CD4-positive, alpha-beta T cell treated with Interleukin-15 for 4 hours (primary cell): Measurements from ENCODE around the gene ATL3.
"Not testable (repeated sequence)": the region's sequence is repeated elsewhere in the genome, so short reads cannot be mapped to it uniquely, and the experiment has no call there.

Source experiments
- DNase-seq: peaks from one replicate; pipeline ENCODE4 v3.0.0-alpha.2; 2020; ENCODE audit warnings: low spot score

ATL3 gene

DNA sequence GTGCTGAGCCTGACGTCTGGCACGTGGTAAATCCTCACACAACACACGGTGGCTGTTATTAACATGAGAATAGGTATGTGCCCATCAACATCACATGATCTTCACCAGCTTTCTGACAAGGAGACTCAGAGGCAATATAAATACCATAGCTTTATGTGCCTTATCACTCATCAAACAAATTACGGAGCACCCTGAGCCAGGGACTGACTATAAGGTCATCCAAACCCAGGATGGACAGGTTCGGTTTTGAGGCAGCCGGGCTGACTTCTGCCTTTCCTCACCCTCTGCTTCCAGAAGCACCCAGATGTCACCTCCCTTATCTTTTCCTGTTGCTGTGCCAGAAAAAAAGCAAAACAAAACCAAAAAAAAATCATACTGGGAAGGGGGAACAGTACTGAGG lies 51.2 kb downstream of the ATL3 start:
- DNase-seq: no peak

DNA sequence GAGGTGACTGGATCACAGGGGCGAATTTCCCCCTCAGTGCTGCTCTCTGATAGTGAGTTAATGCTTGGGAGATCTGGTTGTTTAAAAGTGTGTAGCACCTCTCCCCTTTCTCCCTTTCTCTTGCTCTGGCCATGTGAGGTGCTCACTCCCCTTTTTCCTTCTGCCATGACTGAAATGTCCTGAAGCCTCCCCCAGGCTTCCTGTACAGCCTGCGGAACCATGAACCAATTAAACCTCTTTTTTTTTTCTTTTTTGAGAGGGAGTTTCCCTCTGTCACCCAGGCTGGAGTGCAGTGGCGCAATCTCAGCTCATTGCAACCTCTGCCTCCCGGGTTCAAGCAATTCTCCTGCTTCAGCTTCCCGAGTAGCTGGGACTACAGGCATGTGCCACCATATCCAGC lies 53.5 kb downstream of the ATL3 start:
- DNase-seq: not testable (repeated sequence)

DNA sequence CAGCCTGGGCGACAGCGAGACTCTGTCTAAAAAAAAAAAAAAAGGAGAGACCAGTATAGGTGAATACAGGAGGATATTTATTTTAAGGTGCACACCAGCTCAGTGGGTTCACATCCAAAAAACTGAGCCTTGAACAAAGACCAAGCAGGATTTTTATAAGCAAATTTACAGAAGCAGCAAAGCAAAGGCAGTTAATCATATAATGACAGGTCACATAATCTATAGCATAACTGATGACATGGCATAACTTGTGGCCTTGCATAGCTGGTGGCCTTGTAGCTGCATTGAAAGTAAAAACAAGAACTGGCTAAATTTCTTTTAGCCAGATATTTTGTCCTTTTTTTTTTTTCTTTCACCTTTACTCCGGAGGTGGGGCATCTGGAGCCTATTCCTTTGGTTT lies 54.2 kb downstream of the ATL3 start:
- DNase-seq: no peak

DNA sequence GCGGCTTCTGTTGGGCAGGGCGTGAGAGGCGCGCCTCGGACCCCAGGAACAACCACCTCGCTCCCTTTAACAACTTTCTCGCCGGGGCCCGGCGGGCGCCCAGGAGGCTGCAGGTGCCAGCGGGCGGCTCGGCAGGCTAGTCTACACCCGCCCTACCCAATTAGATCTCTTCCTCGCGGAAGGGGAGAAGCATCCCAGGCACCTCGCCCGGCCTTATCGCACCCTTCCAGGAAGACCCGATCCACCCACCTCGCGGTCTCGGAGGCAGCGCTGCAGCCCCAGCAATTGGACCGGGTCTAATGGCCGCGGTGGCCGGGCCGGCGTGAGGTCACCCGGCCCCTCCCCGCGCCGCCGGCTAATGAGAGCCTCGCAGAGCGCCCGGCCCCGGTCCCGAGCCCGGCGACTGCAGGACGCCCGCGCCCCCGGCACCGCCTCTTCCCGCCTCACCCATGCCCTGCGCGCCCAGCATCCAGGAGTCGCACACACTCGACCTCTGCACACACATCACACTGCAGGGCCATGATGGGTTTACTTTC lies 57.0 kb downstream of the ATL3 start, which contains the start of gene PLAAT3:
TSS of gene PLAAT3 (minus strand) at position 298 of the 536 bp plus-strand sequence. CDS start 419 bp downstream, outside the sequence.
- peak; percentile 43 for DNase-seq

DNA sequence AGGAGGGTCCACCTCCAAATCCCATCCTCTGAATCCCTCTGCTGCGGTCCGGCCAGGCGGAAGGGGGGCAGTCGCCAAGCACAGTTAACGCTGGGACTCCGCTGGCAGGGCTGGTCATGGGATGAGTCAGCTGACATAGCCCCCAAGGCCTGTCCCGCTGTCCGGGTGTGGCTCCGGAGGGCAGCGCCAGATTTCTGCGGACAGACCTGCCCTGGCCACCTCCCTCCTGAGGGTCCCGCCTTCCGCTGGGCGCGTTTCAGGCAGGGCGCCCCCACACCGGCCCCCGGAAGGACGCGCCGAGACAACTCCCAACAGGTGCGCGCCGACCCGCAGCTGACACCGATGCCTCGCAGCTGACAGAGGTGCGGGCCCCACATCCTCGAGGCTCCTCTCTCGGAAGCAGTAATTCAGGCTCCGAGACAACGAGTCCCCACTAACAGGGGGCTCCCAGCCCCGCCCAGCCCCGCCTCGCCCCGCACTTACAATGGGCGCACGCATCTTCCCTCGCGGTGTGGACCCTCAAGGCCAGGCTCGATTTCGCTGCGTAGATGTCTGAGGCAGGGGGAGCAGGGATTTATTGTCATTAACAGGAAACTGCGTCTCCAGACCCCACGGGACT lies 57.5 kb downstream of the ATL3 start:
- DNase-seq: peak; percentile 29

DNA sequence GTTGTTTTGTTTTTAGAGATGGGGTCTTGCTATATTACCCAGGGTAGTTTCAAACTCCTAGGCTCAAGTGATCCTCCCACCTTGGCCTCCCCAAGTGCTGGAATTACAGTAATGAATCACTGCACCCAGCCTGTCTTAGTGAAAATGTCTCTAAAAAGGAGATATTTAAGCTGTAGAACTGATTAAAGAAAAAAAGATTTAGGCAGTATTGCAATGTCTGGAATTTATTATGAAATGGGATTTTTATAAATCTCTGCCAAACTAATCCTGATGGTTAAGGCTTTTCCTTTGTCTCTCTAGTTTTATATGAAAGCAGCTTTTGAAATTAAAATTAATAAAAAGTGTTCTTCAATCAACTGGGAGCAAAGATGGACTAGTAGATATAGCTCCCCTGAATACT lies 59.0 kb downstream of the ATL3 start:
- no peak for DNase-seq

DNA sequence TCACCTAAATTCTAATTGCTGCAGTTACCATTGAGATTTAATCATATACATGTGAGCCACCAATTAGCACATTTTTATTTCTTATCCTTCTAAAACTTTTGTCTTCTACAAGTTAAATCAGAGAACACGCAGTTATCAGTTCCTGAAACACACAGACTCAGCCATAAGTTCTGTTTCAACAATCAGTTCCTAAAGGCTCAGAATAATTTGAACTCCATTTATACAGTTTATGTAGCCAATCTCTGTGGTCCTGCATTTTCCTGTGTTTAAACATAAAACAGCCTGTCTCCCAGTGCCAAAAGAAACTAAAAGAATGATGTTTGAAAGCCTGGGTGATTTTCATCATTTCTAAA lies 59.8 kb downstream of the ATL3 start:
- DNase-seq: no peak

DNA sequence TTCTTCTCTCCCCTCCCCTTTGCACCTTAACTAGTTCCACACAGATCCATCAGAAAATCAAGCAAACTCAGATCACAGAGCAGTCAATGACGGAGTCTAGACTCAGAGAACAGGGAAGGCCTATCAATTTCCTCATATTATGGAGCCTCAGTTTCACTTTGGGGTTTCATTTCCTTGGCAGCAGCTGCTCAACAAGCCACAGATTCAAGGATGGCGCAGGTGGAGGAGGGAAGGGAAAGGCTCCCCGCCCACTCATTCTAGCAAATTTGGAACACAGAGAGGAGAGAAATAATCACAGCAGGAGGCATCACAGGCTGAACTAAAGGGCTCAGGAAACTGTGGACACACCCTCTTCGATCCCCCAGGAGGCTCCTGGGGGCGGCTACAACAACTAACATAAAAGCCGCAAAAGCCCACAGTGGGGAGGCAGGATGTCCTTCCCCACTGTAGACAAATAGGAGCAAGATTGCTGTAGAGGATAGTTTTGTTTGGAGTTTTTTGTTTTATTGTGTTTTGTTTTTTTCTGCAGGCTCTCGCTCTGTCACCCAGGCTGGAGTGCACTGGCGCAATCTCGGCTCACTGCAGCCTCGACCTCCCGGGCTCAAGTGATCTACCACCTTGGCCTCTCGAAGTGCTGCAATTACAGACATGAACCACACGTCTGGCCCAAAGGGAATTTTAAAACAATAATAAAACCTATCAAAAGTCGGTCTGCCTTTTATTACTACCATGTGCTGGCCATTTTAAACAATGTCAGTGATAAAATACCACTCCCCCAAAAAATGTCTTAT lies 60.4 kb downstream of the ATL3 start:
- no peak for DNase-seq

DNA sequence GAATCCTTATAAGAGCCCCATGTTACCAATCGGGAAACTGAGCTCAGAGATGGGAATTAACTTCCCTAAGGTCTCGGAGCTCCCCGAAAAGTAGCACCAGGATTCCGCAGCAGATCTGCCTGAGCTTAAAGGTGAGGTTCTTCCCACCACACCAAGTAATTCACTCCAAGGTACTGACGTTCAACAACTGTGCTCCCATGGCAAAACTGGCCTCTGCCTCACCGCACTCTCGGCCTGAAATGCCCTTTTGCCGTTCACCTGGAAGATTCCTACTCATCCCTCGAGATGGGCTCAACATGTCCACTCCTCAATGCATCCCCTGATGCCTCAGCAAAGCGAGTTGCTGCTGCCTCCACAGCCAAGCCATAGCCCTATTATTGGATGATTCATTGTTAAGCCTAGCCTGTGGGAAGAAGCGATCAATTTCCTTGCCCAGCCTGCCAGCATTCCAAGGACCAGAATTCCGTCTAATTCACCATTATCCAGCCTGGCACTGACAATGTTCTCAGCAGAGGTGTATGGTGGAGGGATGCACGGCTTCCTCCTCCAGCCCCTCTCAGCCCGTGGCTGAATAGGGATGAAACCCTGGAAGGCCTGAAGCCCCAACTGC lies 61.1 kb downstream of the ATL3 start:
- no peak for DNase-seq

DNA sequence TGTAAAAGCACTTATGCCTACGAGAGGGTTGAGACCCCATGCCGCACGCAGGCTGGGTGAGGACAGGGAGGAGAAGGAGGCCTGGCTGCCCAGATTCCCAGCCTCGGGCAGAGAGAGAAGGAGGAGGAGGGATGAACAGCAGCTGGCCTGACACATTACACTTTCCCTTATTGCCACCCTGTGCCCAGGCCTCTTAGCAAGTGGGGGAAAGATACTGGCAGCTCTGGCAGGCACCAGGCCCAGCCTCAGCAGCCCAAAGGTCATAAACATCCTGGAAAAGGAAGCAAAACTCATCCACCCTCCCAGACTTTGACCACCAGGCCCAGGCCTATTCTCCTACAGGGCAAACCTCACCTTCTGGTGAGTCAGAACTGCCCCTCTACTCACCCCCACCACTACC lies 61.6 kb downstream of the ATL3 start:
- DNase-seq: no peak

DNA sequence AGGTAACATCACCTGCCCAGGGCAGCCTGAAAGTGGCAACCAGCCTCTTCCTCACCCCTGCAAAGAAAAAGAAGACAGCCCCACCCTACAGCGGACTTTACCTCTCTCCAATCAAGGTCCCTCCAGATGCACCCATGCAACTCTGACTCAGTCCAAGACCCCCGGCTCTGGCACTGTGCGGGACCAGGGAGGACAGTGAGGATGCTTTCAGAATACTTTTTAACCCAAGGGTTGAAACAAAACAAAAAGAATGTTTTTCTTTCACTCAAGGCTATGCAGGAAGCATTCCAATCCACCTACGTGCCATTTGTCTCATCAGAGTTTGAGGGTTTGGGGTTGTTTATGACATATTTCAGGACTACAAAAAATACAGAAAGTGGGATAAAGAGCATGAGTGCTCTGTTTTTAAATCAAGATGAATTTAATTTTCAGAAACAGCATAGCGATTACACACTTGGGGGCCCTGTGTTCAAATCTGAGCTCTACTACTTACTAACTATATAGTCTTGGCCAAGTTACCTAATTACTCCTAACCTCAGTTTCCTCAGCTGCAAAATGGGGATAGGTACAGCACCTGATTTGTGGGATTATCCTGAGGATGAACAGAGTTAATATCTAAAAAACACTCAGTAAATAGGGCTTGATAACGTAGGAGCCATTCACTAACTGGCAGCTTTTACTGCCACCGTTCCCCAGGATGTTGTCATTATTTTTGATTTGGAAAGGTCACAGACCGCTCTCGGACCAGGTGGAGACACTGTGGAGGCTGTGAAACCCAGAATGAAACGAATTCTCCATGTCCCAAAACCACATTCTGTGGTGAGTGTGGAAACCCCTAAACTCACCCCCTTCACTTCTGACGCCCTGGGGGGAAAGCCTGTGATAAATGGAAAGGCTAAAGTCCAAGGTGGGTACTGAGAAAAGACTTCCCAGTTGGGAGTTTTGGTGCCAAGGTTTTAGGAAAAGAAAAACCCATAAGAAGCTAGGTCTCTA lies 62.5 kb downstream of the ATL3 start:
- DNase-seq: no peak

DNA sequence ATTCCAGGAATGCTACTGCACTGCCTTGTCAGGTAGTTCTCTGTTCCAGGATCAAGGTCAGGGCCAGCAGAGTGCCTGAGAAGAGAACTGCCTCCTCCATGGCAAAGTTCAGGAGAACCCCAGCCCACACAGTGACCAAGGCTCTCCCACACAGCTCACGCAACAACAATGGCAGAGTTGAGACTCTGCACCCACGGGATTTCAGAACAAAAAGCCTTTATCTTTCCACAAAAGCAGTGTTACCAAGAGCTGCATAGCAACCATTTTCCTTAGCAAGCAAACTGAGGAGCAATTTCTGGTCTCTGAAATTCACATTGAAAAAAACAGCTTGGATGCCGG lies 68.0 kb downstream of the ATL3 start:
- DNase-seq: no peak

DNA sequence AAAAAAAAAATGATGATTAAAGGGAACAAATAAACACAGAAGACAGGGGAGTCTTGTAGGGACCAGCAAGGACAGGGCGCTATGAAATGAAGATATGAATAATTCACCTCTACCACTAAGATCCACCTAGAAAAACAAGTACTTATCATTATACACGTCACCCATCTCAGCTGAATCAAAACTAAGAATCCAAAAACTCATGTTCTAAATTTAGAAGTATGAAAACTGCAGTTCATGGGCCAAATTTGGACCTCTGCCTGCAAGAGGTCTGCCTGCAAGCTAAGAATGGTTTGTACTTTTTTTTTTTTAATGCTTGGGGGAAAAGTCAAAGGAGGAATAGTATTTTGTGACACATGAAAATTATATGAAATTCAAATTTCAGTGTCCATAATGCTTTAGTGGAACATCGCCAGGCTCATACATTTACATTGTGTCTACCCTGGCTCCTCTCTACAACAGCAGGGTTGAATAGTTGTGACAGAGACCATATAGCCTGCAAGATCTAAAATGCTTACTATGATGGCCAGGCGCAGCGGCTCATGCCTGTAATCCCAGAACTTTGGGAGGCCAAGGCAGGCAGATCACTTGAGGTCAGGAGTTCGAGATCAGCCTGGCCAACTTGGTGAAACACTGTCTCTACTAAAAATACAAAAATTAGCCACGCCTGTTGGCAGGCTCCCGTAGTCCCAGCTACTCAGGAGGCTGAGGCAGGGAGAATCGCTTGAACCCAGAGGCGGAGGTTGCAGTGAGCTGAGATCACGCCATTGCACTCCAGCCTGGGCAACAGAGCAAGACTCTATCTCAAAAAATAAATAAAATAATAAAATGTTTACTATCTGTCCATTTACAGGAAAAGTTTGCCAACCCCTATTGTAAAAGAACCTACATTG lies 68.6 kb downstream of the ATL3 start:
- not testable (repeated sequence) for DNase-seq

DNA sequence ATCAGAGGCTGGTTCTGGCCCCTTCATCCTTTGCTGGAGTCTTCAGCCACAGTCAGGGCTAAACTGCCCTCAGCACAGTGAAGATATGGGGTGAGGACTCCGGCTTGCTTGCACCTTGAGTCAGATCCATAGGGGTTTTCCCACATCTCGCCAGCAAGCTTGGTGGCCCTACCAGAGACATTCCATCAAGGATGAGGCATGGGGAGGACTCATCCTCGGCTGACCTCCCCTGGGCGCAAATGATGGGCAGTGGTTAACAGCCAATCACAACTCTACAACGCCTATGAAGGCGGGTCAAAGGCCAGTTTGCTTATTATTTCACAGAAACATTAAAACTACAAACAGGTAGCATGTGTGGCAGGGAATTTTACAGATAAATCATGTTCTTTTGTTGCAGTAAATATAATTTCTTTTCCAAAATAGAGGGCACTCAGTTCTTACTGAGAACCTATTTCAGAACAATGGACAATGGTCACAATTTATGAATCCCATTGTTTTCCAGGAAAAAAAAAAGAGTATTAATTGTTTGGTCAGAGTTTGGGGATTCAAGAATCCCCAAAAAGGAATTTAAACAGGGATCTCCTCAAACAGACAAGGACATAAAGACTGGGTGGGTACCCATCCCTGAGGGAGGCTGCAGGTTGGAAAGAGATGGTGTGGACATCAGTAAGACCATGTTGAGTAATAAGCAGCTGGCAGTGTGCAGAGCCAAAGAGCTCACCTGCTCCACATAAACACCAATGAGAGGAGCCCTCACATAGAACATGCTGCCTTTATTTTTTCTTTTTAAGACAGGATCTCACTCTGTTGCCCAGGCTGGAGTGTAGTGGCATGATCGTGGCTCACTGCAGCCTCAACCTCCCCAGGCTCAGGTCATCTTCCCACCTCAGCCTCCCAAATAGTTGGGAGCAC lies 71.7 kb downstream of the ATL3 start:
- DNase-seq: no peak

DNA sequence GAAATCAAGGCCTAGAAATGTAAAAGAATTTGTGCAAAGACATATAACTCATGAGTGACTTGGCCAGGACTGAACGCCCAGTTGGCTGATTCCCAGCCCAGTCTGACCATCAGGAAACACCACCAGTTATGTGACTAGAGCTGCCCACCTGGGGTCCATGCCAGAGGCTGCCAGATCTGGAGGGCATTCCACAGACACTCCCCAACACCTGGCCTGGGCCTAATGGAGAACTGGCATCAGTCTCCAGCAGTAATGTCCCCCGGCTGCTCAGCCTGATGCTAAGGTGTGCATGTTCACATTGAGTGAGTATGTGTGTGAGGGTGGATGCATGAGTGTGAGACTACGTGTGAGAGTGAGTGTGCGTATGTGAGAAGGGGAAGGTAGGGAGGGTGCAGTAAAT lies 72.6 kb downstream of the ATL3 start:
- DNase-seq: no peak

DNA sequence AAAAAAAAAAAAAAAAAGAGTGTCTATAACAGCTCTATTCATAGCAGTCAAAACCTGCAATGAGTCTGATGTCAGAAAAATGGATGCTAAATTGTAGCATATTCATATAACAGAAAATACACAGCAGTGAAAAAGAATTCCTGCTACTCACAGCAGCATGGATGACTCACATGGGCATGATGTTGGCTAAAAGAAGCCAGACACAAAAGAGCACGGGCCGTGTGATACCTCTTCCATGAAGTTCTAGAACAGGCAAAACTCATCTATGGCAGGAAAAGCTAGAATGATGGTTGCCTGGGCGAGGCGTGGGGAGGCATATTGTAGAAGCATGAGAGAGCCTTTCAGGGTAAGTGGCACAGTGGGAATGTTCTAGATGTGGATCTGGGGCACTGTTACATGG lies 75.9 kb downstream of the ATL3 start:
- no peak for DNase-seq

DNA sequence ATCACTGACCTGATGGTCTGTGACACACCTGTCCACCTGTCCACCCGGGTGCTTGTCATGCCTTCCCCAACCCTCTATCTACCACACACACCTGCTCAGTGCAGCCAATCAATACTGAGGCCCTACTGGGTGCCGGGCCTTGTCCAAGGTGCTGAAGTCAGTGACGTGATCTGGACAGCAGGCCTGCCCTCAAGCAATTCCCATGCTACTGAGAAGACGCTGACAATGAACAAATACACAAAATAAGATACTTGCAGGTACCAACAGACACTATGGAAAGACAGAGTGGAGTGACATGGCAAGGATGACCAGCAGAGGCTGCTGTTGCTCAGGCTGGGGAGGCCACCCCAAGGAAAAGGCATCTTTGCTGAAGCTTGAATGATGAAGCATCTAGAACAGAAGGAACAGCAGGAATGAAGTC lies 78.2 kb downstream of the ATL3 start:
- no peak for DNase-seq

DNA sequence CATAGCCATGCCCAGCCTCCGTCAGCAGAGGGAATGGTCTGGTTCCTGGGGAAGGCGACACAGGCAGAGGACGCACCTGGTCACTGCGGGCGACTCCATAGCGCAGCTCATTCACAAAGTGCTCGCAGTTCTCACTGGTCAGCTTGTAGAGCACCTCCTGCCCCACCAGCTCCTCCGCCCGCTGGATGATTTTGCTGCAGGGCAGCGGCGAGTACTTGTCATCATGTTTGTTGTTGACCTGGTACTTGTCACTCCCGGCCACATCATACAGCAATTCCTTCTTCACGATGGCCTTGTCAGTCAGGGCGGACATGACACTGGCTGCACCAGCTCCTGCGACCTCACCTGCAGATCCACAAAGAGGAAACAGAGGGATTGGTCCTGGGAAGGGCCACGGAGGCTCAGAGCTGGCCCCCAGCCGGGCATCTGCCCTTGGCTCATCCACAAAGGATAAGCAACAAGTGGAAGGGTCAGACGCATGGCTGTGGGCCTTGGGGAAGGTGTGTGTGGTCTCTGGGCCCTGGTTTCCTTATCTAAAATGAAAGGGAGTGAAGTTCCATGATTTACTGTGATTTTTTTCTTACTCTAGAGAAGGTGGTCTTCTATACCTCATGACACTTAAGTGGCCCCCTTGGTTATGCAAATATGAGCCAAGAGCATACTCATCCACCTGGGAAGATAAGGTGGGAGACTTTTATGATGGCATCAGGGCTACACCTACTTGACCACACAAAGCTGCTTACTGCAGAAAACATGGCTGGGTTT lies 81.0 kb downstream of the ATL3 start:
- DNase-seq: no peak

DNA sequence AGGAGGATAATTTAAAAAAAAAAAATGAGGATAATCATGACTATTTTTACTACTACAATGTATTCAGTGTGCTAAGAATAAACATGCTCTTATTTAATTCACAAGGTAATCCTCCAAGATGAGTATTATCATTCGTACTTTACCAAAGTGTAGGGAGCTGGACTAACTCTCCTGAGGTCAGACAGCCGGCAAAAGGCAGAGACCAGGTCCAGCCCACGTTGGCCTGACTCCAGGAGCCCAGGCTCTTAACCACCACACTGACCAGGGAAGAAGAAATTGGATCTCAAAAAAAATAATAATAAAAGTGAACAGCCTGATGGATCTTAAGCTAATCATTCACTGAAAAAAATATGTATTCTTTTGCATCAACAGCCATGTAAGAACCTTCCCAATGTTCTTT lies 82.2 kb downstream of the ATL3 start:
- no peak for DNase-seq
